Endodermal cell (in vitro differentiated cells): ENCODE data around the gene NAXE. TPM values are rescaled to one million over a fixed set of nuclear protein-coding genes. Genes with fewer than 3 reads are reported as not detected.

Source experiments
- DNase-seq: peaks from one replicate; pipeline ENCODE4 v3.0.0-alpha.2; 2017
- H3K27ac ChIP-seq: 2 replicates; pipeline ENCODE4 v1.5.1; 2013; ENCODE audit warnings: mild to moderate bottlenecking, low read depth, low read length, moderate library complexity
- H3K27me3 ChIP-seq: 2 replicates; pipeline ENCODE4 v1.6.1; 2013; ENCODE audit warnings: mild to moderate bottlenecking, low read length, moderate library complexity; ENCODE audit not compliant: insufficient read depth, control insufficient read depth, poor library complexity, severe bottlenecking
- H3K36me3 ChIP-seq: 2 replicates; pipeline ENCODE4 v1.7.0; 2013; ENCODE audit warnings: mild to moderate bottlenecking, low read length, moderate library complexity; ENCODE audit not compliant: control insufficient read depth, insufficient read depth
- H3K4me1 ChIP-seq: one replicate; pipeline ENCODE4 v1.7.0; 2013; ENCODE audit warnings: low read length; ENCODE audit not compliant: control insufficient read depth, insufficient read depth
- H3K4me3 ChIP-seq: 2 replicates; pipeline ENCODE4 v1.5.1; 2013; ENCODE audit warnings: mild to moderate bottlenecking, low read length, moderate library complexity
- H3K9ac ChIP-seq: 2 replicates; pipeline ENCODE4 v1.6.1; 2013; ENCODE audit warnings: mild to moderate bottlenecking, low read length, moderate library complexity; ENCODE audit not compliant: poor library complexity, severe bottlenecking; ENCODE audit errors: extremely low read depth
- H3K9me3 ChIP-seq: 2 replicates; pipeline ENCODE4 v1.6.1; 2013; ENCODE audit warnings: mild to moderate bottlenecking, low read length, moderate library complexity; ENCODE audit not compliant: control insufficient read depth
- H3K27ac Mint-ChIP-seq: 2 replicates; pipeline ENCODE4 v1.8.0; 2020; ENCODE audit warnings: mixed read lengths
- H3K27me3 Mint-ChIP-seq: 2 replicates; pipeline ENCODE4 v1.8.0; 2021; ENCODE audit warnings: mild to moderate bottlenecking, mixed read lengths; ENCODE audit not compliant: insufficient read depth
- H3K36me3 Mint-ChIP-seq: 2 replicates; pipeline ENCODE4 v1.8.0; 2020; ENCODE audit warnings: low read depth, mixed read lengths
- H3K4me1 Mint-ChIP-seq: 2 replicates; pipeline ENCODE4 v1.8.0; 2020; ENCODE audit warnings: mixed read lengths
- H3K4me3 Mint-ChIP-seq: 2 replicates; pipeline ENCODE4 v1.8.0; 2020; ENCODE audit warnings: mild to moderate bottlenecking, moderate library complexity, mixed read lengths
- H3K9me3 Mint-ChIP-seq: 2 replicates; pipeline ENCODE4 v1.8.0; 2020; ENCODE audit warnings: mild to moderate bottlenecking, mixed read lengths
- WGBS, 2 experiments: methylation state at CpG; one replicate each; pipeline versions ENCODE4 v1.1.5 to v1.1.7; 2013; ENCODE audit warnings: missing lambda C conversion rate in 2 of 2, mixed read lengths in 1 of 2; ENCODE audit not compliant: insufficient coverage in 1 of 2, insufficient read length in 1 of 2; 5-methylcytosine and 5-hydroxymethylcytosine counted together
- total RNA-seq, 2 donors: library from RNA; stranded (reverse); fragmentation: NEBNext Ultra II Directional in 1 of 2; extraction: Animal tissue kit (Norgen Biotek cat#: 25700) in 1 of 2; gene quantifications; 2 replicates in 1 of 2; 3 replicates in 1 of 2; pipeline ENCODE4 v1.2.1, GENCODE V29; 2021
- TF ChIP-seq, protein P1 (sequence below): fragments of 200-600 bp; sonication (generic); conservative IDR thresholded peaks from 2 replicates; pipeline ENCODE4 v1.5.0; 2021; ENCODE audit warnings: antibody characterized with exemption, mild to moderate bottlenecking

NAXE gene
- total RNA-seq, 2 donors from 2014 or later: 96.0 to 129 TPM

DNA sequence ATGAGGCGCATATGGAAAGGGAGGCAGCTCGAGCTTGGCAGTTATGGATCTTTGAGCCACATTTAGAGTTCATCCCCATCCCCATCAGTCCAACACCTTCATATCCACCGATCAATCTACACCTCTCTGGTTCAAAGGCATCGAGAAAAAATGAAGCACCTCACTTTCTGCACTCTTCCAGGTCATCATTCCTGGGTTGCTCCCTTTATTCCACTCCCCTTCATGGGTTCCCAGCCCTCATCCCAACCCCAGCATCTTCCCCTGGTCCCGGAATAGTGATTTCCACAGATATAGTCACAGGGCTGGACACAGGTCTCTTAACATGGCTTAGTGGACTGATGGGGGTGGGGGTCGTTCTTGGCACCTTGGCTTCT lies 28.0 kb downstream of the NAXE start:
- no peak overlapping the region for H3K9ac ChIP-seq
- no peak overlapping the region for H3K4me3 Mint-ChIP-seq
- peaks cover 6% of the 10 kb centered on the region for H3K4me1 Mint-ChIP-seq
- H3K9me3 Mint-ChIP-seq: no peaks in the 10 kb centered on the region
- H3K27ac Mint-ChIP-seq: no peak overlapping the region
- H3K36me3 ChIP-seq: no peaks in the 10 kb centered on the region
- no peaks in the 10 kb centered on the region for H3K36me3 Mint-ChIP-seq
- no peaks in the 10 kb centered on the region for H3K4me1 ChIP-seq
- no peak overlapping the region for H3K27ac ChIP-seq
- DNase-seq: no peak
- H3K4me3 ChIP-seq: no peak overlapping the region
- TF ChIP-seq, protein P1, sequence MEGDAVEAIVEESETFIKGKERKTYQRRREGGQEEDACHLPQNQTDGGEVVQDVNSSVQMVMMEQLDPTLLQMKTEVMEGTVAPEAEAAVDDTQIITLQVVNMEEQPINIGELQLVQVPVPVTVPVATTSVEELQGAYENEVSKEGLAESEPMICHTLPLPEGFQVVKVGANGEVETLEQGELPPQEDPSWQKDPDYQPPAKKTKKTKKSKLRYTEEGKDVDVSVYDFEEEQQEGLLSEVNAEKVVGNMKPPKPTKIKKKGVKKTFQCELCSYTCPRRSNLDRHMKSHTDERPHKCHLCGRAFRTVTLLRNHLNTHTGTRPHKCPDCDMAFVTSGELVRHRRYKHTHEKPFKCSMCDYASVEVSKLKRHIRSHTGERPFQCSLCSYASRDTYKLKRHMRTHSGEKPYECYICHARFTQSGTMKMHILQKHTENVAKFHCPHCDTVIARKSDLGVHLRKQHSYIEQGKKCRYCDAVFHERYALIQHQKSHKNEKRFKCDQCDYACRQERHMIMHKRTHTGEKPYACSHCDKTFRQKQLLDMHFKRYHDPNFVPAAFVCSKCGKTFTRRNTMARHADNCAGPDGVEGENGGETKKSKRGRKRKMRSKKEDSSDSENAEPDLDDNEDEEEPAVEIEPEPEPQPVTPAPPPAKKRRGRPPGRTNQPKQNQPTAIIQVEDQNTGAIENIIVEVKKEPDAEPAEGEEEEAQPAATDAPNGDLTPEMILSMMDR: no peak
- 28 to 47% methylated on average over 4 to 5 of the region's 6 CpGs for WGBS, 2 experiments
- H3K27me3 Mint-ChIP-seq: peaks cover 67% of the 10 kb centered on the region
- no peaks in the 10 kb centered on the region for H3K9me3 ChIP-seq
- peaks cover 52% of the 10 kb centered on the region for H3K27me3 ChIP-seq

DNA sequence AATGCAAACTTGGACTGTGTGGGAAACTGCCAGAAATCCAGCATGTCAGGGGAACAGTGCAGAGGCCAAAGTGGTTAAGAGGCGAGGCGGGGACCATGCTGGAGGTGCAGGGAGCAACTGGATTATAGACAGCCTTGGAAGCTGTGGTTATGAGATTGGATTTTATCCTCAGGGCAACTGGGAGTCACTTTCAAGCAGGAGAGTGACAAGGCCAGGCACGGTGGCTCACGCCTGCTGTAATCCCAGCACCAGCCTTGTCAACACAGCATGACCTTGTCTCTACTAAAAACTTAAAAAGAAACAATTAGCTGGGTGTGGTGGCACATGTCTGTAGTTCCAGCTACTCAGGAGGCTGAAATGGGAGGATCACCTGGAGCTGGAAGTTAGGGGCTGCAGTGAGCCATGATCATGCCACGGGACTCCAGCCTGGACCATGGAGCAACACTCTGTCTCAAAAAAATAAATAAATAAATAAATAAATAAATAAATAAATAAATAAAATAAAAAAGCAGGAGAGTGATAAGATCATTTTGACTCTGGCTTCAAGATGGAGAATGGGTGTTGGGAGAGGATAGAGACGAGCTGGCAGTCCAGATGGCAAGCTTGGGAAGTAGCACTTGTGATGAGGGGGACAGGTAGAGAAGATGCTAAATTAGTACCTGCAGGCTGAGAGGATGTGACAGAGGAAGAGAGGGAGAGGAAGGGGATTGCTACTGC lies 31.2 kb downstream of the NAXE start:
- H3K36me3 Mint-ChIP-seq: no peaks in the 10 kb centered on the region
- H3K4me3 ChIP-seq: no peak overlapping the region
- no peaks in the 10 kb centered on the region for H3K9me3 ChIP-seq
- TF ChIP-seq, protein P1: no peak
- no peak overlapping the region for H3K27ac Mint-ChIP-seq
- peaks cover 6% of the 10 kb centered on the region for H3K4me1 Mint-ChIP-seq
- no peaks in the 10 kb centered on the region for H3K9me3 Mint-ChIP-seq
- H3K27ac ChIP-seq: no peak overlapping the region
- H3K4me3 Mint-ChIP-seq: no peak overlapping the region
- H3K9ac ChIP-seq: no peak overlapping the region
- DNase-seq: no peak
- H3K36me3 ChIP-seq: no peaks in the 10 kb centered on the region
- peaks cover 85% of the 10 kb centered on the region for H3K27me3 Mint-ChIP-seq
- WGBS, 2 experiments: 78 to 90% methylated on average over 5 of the region's 6 CpGs
- no peaks in the 10 kb centered on the region for H3K4me1 ChIP-seq
- peaks cover 79% of the 10 kb centered on the region for H3K27me3 ChIP-seq

DNA sequence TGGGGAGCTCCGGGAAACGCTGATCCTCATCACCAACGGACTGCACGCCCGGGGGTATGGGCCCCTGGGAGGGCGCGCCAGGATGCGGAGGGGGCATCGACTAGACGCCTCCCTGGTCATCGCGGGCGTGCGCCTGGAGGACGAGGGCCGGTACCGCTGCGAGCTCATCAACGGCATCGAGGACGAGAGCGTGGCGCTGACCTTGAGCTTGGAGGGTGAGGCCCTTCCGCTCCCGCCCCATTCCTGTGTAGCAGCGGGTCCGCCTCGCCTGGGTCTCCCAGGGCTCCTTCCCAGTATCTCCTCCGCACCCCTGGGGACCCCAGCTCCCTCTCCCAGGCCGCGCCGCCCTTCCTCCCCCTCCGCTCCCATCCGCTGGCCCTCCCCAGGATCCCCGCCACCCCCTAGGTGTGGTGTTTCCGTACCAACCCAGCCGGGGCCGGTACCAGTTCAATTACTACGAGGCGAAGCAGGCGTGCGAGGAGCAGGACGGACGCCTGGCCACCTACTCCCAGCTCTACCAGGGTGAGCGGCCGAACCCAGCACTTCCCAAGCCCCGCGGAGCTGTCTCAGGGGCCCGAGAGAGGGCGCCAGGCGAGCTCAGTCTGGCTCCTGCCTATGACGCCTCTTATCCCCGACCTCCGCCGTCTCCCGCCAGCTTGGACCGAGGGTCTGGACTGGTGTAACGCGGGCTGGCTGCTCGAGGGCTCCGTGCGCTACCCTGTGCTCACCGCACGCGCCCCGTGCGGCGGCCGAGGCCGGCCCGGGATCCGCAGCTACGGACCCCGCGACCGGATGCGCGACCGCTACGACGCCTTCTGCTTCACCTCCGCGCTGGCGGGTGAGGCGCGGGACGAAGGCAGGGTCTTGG lies 32.6 kb downstream of the NAXE start:
- TF ChIP-seq, protein P1: peak; percentile 72
- Histone ChIP-seq H3K4me3 (peak overlapping the region; percentile 64), H3K4me1 (no peaks in the 10 kb centered on the region), H3K27me3 (peaks cover 79% of the 10 kb centered on the region), H3K9me3 (no peaks in the 10 kb centered on the region), H3K9ac (no peak overlapping the region), H3K27ac (no peak overlapping the region), H3K36me3 (no peaks in the 10 kb centered on the region)
- H3K36me3 Mint-ChIP-seq: no peaks in the 10 kb centered on the region
- WGBS, 2 experiments: 2 to 3% methylated on average over 33 to 87 of the region's 87 CpGs
- peak; percentile 94 for DNase-seq
- peak overlapping the region; percentile 42 for H3K4me3 Mint-ChIP-seq
- no peak overlapping the region for H3K27ac Mint-ChIP-seq
- peaks cover 92% of the 10 kb centered on the region for H3K27me3 Mint-ChIP-seq
- H3K9me3 Mint-ChIP-seq: no peaks in the 10 kb centered on the region
- H3K4me1 Mint-ChIP-seq: peaks cover 6% of the 10 kb centered on the region
